HL-60 (cell line): ENCODE data around the gene MCCC1.

ENCODE experiments used
- DNase-seq, 2 experiments: peaks; one replicate each; pipeline ENCODE4 v3.0.0-alpha.2; 2010 to 2020; ENCODE audit warnings: low read depth in 1 of 2, low spot score in 1 of 2
- H3K27ac ChIP-seq: fragments of 250-450 bp; sonication (Bioruptor Pico); replicated peaks from 2 replicates; pipeline ENCODE4 v1.5.1; 2020; ENCODE audit warnings: mild to moderate bottlenecking, moderate library complexity
- H3K27me3 ChIP-seq: fragments of 250-450 bp; sonication (Bioruptor Pico); 2 replicates; pipeline ENCODE4 v1.5.1; 2021; ENCODE audit warnings: mild to moderate bottlenecking, moderate library complexity; ENCODE audit not compliant: insufficient read depth, poor library complexity, severe bottlenecking
- H3K4me3 ChIP-seq: replicated peaks from 2 replicates; pipeline ENCODE4 v1.5.1; 2011; ENCODE audit warnings: mild to moderate bottlenecking, control low read depth, low read length; ENCODE audit not compliant: insufficient read depth
- GABPA ChIP-seq: IDR thresholded peaks from 2 replicates; pipeline ENCODE4 v1.6.1; 2012; ENCODE audit warnings: low read depth
- POLR2AphosphoS5 ChIP-seq: IDR thresholded peaks from 2 replicates; pipeline ENCODE4 v1.6.1; 2012; ENCODE audit warnings: low read depth
- SPI1 ChIP-seq: IDR thresholded peaks from 2 replicates; pipeline ENCODE4 v1.6.1; 2012; ENCODE audit warnings: low read depth, mild to moderate bottlenecking, borderline replicate concordance
- TF ChIP-seq, protein P1 (sequence below): IDR thresholded peaks from one replicate; pipeline ENCODE4 v1.5.1; 2011; ENCODE audit warnings: low read length, control low read depth, inconsistent platforms; ENCODE audit not compliant: insufficient read depth
- TF ChIP-seq, protein P2 (sequence below): IDR thresholded peaks from 2 replicates; pipeline ENCODE4 v1.6.1; 2012; ENCODE audit warnings: low read depth; ENCODE audit not compliant: insufficient replicate concordance

Gene MCCC1

DNA sequence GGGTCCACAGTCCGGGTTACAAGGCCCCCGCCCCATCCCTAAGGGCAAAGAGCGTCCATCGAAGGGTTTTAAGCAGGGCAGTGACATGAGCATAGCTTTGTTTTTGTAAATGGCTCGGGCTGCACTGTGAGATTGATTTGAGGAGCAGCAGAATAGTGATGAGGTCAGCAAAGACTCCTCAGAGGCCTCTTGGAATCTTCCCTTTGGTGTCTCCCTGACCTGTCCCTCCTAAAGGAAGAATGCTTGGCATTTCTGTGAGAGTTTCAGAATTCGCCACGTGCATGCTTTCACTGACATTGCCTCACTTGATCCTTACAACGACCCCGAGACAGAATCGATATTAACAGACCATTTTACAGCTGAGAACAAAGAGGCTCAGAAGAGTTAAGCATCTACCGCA lies 42.9 kb upstream of the MCCC1 start:
- TF ChIP-seq GABPA: no peak
- no peak for TF ChIP-seq POLR2AphosphoS5
- TF ChIP-seq, protein P1, sequence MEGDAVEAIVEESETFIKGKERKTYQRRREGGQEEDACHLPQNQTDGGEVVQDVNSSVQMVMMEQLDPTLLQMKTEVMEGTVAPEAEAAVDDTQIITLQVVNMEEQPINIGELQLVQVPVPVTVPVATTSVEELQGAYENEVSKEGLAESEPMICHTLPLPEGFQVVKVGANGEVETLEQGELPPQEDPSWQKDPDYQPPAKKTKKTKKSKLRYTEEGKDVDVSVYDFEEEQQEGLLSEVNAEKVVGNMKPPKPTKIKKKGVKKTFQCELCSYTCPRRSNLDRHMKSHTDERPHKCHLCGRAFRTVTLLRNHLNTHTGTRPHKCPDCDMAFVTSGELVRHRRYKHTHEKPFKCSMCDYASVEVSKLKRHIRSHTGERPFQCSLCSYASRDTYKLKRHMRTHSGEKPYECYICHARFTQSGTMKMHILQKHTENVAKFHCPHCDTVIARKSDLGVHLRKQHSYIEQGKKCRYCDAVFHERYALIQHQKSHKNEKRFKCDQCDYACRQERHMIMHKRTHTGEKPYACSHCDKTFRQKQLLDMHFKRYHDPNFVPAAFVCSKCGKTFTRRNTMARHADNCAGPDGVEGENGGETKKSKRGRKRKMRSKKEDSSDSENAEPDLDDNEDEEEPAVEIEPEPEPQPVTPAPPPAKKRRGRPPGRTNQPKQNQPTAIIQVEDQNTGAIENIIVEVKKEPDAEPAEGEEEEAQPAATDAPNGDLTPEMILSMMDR: no peak
- no peak for TF ChIP-seq SPI1
- TF ChIP-seq, protein P2, sequence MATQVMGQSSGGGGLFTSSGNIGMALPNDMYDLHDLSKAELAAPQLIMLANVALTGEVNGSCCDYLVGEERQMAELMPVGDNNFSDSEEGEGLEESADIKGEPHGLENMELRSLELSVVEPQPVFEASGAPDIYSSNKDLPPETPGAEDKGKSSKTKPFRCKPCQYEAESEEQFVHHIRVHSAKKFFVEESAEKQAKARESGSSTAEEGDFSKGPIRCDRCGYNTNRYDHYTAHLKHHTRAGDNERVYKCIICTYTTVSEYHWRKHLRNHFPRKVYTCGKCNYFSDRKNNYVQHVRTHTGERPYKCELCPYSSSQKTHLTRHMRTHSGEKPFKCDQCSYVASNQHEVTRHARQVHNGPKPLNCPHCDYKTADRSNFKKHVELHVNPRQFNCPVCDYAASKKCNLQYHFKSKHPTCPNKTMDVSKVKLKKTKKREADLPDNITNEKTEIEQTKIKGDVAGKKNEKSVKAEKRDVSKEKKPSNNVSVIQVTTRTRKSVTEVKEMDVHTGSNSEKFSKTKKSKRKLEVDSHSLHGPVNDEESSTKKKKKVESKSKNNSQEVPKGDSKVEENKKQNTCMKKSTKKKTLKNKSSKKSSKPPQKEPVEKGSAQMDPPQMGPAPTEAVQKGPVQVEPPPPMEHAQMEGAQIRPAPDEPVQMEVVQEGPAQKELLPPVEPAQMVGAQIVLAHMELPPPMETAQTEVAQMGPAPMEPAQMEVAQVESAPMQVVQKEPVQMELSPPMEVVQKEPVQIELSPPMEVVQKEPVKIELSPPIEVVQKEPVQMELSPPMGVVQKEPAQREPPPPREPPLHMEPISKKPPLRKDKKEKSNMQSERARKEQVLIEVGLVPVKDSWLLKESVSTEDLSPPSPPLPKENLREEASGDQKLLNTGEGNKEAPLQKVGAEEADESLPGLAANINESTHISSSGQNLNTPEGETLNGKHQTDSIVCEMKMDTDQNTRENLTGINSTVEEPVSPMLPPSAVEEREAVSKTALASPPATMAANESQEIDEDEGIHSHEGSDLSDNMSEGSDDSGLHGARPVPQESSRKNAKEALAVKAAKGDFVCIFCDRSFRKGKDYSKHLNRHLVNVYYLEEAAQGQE: no peak
- no peak for DNase-seq
- H3K27ac ChIP-seq: no peak overlapping the region
- no peak overlapping the region for H3K4me3 ChIP-seq
- H3K27me3 ChIP-seq: no peaks in the 10 kb centered on the region

DNA sequence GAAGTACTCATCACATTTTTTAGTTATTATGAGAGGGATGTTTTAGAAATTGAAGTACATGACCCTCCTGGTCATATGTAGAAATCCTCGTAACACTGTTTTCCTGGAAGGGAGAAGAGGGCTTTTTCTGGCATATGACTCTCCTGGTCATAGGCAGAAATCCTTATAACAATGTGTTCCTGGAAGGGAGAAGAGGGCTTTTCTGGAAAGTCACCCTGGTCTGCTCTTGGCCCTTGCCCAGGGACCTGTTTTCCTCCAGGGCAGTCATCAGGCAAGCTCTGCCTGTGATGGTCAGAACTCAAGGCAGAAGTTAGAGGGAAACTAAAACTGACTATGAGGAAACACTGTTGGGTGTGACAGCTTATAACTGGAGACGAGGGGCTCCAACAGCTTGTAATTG lies 35.5 kb upstream of the MCCC1 start:
- TF ChIP-seq, protein P1: no peak
- no peak for TF ChIP-seq GABPA
- TF ChIP-seq, protein P2: no peak
- no peak for TF ChIP-seq POLR2AphosphoS5
- TF ChIP-seq SPI1: no peak
- no peak overlapping the region for H3K4me3 ChIP-seq
- DNase-seq: no peak

DNA sequence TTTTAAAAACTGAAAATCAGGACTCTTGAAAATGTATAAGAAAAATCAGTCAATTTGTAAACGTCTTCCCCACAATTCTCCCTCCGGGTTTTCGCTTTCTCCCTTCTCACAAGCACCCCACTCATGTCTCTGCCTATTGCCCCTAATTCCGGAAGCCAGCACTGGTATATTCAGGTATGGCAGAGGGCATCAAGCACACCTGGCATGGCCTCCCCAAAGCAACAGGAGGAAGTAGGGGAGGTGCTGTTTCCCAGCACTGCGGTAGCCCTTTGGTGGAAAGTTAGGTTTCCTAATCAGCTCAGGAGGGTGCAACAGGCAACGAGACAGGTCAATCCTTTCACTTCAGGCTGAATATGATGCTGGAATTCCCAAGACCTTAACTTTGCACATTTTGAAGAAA lies 33.1 kb upstream of the MCCC1 start:
- Histone ChIP-seq H3K27ac (no peak overlapping the region), H3K4me3 (no peak overlapping the region), H3K27me3 (no peaks in the 10 kb centered on the region)
- DNase-seq: no peak
- TF ChIP-seq POLR2AphosphoS5: no peak

More for the DNA sequence above, 35.5 kb upstream of the MCCC1 start:
- Histone ChIP-seq H3K27me3 (no peaks in the 10 kb centered on the region), H3K27ac (no peak overlapping the region)

DNA sequence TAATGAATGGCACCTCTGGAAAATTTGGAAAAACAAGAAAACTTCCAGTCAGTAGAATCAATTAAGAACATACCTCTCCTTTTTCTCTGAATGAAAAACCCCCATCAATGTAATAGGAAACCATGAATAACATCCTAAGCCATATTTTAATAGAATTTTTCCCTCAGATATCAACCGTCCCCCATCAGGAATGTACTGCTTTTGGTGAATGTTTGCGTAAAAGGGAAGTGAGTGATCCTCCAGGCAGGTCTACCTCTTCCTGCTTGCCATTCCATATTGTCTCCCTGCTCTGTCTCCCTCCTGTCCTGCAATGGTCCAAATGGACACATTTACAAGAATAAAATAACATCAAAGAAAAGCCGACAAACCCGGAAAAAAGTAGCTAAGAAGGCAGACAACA lies 32.4 kb upstream of the MCCC1 start:
- no peak overlapping the region for H3K27ac ChIP-seq
- no peak for DNase-seq
- no peak overlapping the region for H3K4me3 ChIP-seq
- TF ChIP-seq, protein P2: no peak
- TF ChIP-seq GABPA (no peak), POLR2AphosphoS5 (no peak), SPI1 (peak; percentile 29; the same call in 1 of the 2 replicates)
- TF ChIP-seq, protein P1: no peak
- H3K27me3 ChIP-seq: no peaks in the 10 kb centered on the region
